Measurements from ENCODE around the gene TNFSF9. TPM values are rescaled to one million over a fixed set of nuclear protein-coding genes. Genes with fewer than 3 reads are reported as not detected.
"Not testable (repeated sequence)": the region's sequence is repeated elsewhere in the genome, so short reads cannot be mapped to it uniquely, and the experiment has no call there.

TNFSF9 gene
- total RNA-seq, 1 donor from 2014 or later, result 4.7 TPM

DNA sequence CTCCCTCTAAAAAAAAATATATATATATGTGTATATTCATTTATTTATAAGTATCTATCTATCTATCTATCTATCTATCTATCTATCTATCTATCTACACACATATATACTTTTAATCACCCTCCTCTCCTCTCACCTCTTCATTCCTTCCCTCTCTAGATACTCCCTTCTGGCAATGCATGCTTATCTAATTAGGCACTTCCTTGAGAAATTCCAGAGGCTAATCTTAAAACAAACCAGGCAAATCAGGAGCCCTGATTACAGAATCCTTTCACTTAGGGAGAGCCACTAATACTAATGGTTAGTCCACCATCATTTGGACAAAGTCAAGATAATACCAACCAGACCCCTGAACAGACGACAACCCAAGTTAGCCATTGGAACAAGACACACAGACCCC lies 42.5 kb downstream of the TNFSF9 start:
- no peak for ATAC-seq

DNA sequence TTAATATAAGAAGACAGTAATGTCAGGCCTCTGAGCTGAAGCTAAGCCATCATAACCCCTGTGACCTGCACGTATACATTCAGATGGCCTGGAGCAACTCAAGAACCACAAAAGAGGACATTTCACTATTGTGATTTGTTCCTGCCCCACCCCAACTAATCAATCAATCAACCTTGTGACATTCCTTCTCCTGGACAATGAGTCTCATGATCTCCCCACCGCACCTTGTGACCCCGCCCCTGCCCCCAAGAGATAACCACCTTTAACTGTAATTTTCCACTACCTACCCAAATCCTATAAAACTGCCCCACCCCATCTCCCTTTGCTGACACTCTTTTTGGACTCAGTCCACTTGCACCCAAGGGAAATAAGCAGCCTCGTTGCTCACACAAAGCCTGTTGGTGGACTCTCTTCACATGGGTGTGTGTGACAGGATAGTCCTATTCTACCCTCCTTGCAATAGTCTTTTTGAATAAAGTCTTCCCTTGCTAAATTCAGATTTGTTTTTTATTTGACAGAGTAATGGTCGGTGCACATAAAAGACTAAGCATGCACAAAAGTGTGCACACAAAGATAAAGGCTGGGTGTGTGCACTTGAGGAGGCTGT lies 46.1 kb downstream of the TNFSF9 start:
- peak; percentile 70 for ATAC-seq

DNA sequence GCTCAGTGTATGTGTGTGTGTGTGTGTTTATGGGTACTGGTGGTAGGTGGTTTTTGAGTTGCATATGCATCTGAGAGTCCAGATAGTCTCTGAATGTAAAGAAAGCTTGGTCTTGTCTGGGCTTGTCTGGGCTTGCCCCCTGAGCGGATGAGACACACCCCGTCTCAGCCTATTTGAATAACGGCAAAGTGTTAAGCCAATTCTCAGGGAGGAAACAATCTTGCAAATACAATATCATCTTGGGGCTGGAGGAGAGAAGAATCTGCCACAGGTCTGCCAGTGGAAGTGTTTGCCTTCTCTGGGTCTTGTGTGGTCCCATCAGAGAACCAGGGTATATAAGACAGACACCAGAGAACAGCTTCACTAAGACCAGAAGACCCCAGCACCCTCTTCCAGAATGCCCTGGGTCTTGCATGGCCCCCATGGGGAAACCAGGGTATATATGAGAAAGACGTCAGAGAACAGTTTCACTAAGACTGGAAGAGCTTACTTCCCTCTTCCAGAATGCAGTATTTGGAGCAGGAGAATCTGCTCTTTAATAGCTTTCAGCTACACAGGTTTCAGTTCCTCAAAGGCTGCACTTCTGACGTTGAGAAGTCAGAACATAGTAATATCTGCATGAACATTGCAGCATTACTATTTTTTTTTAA lies 46.8 kb downstream of the TNFSF9 start:
- ATAC-seq, result peak; percentile 89

DNA sequence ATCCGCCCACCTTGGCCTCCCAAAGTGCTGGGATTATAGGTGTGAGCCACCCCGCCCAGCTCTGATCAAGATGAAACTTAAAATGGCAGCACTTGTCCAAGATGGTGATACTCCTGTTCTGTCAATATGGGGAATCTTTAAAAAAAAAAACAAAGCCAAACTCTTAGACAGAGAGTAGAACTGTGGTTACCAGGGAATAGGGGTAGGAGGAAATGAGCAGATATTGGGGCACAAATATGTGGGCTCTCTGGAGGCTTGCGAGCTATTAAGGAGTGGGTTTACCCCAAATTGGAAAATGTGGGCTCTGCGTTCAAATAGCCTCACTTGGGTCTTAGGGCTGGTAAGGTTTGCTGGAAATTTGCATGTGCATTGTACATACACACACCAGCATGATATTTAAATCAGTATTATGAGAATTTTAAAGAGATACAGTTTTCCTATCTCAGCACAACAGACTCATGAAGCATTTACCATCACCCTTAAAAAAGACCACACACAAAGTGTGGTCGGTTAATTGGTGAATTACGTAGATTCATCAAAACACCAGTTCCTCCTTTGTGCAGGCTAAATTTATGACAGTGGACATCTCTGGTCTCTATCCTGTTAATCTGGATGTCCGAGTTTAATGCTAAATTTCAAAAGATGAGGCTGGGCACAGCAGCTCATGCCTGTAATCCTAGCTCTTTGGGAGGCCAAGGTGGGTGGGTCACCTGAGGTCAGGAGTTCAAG lies 48.8 kb downstream of the TNFSF9 start:
- no peak for ATAC-seq

DNA sequence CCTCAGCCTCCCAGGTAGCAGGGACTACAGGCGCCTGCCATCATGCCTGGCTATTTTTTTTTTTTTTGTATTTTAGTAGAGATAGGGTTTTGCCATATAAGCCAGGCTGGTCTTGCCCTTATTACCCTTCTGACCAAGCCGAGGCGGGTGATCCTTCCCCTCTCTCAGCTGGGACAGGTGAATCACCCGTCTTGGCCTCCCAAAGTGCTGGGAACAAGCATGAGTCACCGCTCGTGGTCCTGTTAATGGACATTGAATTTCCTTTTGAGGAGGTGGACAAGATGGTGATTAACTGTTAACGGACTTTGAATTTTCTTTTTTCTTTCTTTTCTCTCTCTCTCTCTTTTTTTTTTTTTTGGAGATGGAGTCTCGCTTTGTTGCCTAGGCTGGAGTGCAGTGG lies 49.5 kb downstream of the TNFSF9 start:
- ATAC-seq, result peak; percentile 27

DNA sequence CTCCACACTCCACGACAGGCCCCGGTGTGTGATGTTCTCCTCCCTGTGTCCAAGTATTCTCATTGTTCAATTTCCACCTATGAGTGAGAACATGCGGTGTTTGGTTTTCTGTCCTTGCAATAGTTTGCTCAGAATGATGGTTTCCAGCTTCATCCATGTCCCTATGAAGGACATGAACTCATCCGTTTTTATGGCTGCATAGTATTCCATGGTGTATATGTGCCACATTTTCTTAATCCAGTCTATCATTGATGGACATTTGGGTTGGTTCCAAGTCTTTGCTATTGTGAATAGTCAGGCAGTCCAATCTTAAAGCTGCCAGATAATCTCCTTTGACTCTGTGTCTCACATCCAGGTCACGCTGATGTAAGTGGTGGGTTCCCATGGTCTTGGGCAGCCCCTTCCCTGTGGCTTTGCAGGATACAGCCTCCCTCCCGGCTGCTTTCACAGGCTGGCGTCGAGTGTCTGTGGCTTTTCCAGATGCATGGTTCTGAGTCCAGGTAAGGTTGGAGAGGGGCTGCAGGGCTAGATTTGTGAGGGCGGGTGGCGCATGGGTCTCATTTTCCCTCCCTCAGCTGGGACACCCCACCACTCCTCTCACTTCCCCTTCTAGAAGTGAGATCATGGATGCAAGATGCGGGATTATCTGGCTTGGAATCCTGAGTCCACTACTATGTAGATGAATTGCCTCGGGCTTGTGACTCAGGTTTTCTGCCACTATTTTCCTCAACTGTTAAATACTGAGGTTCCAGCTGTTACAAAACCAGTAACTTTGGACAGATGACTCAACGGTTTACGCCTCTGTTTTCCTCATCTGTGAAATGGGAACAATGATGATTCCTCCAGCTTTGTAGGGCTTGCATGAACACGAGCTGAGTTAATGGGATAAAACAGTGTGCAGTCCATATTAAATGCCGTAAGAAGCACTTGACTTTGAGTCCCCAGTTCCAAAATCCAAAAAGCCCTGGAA lies 52.0 kb downstream of the TNFSF9 start:
- not testable (repeated sequence) for ATAC-seq

Other genes starting within 250 kb of the TNFSF9 start
- gene ACER1, start 197.4 kb upstream of the TNFSF9 start, total RNA-seq, result 1.8 TPM
- 65.4 TPM for gene CLPP, start 169.5 kb upstream of the TNFSF9 start, total RNA-seq
- 74.8 TPM for gene ALKBH7, start 158.2 kb upstream of the TNFSF9 start, total RNA-seq
- gene PSPN, start 155.1 kb upstream of the TNFSF9 start, total RNA-seq, result 1.5 TPM
- 32.6 TPM for gene GTF2F1, start 137.9 kb upstream of the TNFSF9 start, total RNA-seq
- 148 TPM for gene KHSRP, start 106.2 kb upstream of the TNFSF9 start, total RNA-seq
- 0.36 TPM for gene SLC25A41, start 97.3 kb upstream of the TNFSF9 start, total RNA-seq
- gene SLC25A23, start 71.2 kb upstream of the TNFSF9 start, total RNA-seq, result 31.1 TPM
- 37.3 TPM for gene CRB3, start 66.8 kb upstream of the TNFSF9 start, total RNA-seq
- gene DENND1C, start 49.2 kb upstream of the TNFSF9 start, total RNA-seq, result 1.3 TPM
- gene TUBB4A, start 28.7 kb upstream of the TNFSF9 start, total RNA-seq, result 0.12 TPM
- not detected for gene CD70, start 60.1 kb downstream of the TNFSF9 start, total RNA-seq
- gene TNFSF14, start 139.1 kb downstream of the TNFSF9 start, total RNA-seq, result 0.28 TPM
- gene C3, start 189.6 kb downstream of the TNFSF9 start, total RNA-seq, result 65.0 TPM
- gene GPR108, start 206.6 kb downstream of the TNFSF9 start, total RNA-seq, result 65.9 TPM
- gene TRIP10, start 208.7 kb downstream of the TNFSF9 start, total RNA-seq, result 129 TPM
- gene SH2D3A, start 236.4 kb downstream of the TNFSF9 start, total RNA-seq, result 28.7 TPM
- gene VAV1, start 241.7 kb downstream of the TNFSF9 start, total RNA-seq, result 1.3 TPM

Measured in esophagus mucosa (tissue), 1 donor.